GM12891 (cell line): ENCODE measurements around the gene ZNF487.
A peak's percentile ranks its signal among the peaks of the same experiment; 100 is the strongest.

ENCODE experiments used
- DNase-seq: peaks from one replicate; pipeline ENCODE4 v3.0.0; 2011; ENCODE audit warnings: low spot score; ENCODE audit not compliant: insufficient read length
- FAIRE-seq: peaks from 2 replicates; lab custom pipeline; 2011; peaks lifted over from hg19 to GRCh38; lab: Jason Lieb, UNC
- PAX5 ChIP-seq: IDR thresholded peaks from 2 replicates; pipeline ENCODE4 v1.6.1; 2011; ENCODE audit warnings: low read length, moderate library complexity, mild to moderate bottlenecking; ENCODE audit not compliant: insufficient read depth, severe bottlenecking
- POLR2A ChIP-seq: IDR thresholded peaks from 2 replicates; pipeline ENCODE4 v1.6.1; 2011; ENCODE audit warnings: low read depth, low read length, control low read depth
- POLR2AphosphoS5 ChIP-seq: IDR thresholded peaks from 2 replicates; pipeline ENCODE4 v1.6.1; 2011; ENCODE audit warnings: low read depth, low read length, control low read depth
- POU2F2 ChIP-seq: IDR thresholded peaks from 2 replicates; pipeline ENCODE4 v1.6.1; 2011; ENCODE audit warnings: low read depth, mild to moderate bottlenecking, control low read depth, low read length, moderate library complexity
- SPI1 ChIP-seq: IDR thresholded peaks from 2 replicates; pipeline ENCODE4 v1.6.1; 2011; ENCODE audit warnings: low read depth, low read length, control low read depth
- TAF1 ChIP-seq: IDR thresholded peaks from 2 replicates; pipeline ENCODE4 v1.6.1; 2011; ENCODE audit warnings: low read depth, low read length, control low read depth

ZNF487 gene

DNA sequence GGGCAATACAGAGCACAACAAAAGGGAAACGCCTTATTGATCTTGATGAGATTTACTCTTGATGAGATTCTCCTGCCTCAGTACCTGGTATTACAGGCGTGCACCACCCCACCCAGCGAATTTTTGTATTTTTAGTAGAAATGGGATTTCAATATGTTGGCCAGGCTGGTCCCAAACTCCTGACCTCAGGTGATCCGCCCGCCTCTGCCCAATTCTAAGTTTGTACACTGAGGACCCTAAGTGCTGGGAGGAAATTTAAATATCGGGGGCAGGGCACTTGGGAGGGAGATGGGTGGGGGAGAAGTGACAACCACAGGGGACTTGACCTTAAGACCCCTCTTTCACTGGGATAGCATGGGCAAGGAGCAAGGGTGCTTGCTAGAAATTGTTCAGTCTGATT is 42.0 kb upstream of the ZNF487 start:
- DNase-seq (no peak), FAIRE-seq (no peak)
- no peak for TF ChIP-seq POLR2AphosphoS5
- 0 out of 2 replicates have a peak, but pooled peaks have one; percentile 12 for TF ChIP-seq POLR2A

DNA sequence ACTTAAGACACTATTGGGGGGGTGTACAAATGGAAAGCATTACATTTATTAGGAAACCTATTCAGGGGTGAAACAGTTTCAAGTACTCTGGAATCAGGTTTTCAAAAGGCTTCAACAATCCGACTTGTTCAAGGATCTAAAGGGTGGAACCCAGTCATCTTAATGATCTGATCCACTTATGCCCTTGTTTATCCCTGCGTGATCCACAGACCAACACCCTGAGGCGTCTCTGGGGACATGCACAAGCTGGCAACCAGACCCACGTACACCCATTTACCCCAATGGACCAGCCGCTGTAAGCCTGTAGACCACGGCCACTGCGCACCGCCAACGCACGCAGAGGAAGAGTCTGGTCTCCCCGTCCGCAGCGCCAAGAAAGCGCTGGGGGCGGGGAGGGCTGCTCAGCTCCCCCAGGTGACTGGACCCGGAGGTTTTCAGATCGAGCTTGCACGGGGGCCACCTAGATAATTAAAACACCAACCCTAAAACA is 41.3 kb upstream of the ZNF487 start:
- TF ChIP-seq POLR2A (no peak), SPI1 (no peak), POU2F2 (no peak), TAF1 (no peak), PAX5 (no peak), POLR2AphosphoS5 (no peak; the same call in 1 of the 2 replicates)
- FAIRE-seq (no peak), DNase-seq (no peak)

DNA sequence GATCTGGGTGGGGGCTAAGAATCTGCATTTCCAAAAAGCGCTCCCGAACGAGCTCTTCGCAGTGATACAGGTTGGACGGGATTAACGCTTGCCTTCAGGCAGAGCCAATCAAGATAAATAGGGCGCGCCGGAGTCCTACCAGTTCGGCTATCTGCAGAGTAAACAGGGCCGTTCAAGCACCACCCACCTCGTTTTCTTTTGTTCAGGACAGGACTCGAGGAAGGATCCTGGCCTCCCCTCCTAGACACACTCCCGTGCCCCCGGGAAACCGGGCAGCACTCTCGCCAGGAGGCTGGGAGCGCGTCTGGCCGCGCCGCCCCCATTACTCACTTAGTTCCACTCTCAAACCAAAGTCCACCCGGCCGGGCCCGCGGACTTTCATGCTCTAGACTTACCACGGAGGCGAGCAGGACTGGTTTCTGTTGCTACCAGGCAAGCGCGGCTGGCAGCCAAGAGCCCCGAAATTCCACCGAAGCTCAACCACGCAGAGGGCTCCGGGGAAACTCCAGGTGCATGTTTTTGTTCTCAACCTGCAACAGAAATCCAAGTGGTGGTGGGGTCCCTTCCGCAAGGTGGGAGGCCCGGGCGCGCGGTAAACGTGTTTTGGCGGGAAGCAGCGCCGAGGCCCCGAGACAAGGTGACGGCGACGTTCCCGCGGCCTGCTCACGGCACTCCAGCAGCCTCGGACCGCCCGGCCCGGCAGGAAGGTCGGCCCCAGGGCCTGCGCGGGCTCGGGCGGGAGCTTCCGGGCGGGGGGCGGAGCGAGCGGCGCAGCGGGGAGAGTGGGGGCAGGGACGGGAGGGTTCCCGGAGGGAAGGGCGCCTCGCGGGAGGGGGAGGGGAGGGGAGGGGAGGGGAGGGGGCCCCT is 40.6 kb upstream of the ZNF487 start:
- FAIRE-seq (peak; percentile 52), DNase-seq (peak; percentile 86)
- TF ChIP-seq TAF1 (no peak), PAX5 (no peak), POLR2AphosphoS5 (no peak), POLR2A (no peak), POU2F2 (no peak; the same call in 1 of the 2 replicates), SPI1 (no peak)

DNA sequence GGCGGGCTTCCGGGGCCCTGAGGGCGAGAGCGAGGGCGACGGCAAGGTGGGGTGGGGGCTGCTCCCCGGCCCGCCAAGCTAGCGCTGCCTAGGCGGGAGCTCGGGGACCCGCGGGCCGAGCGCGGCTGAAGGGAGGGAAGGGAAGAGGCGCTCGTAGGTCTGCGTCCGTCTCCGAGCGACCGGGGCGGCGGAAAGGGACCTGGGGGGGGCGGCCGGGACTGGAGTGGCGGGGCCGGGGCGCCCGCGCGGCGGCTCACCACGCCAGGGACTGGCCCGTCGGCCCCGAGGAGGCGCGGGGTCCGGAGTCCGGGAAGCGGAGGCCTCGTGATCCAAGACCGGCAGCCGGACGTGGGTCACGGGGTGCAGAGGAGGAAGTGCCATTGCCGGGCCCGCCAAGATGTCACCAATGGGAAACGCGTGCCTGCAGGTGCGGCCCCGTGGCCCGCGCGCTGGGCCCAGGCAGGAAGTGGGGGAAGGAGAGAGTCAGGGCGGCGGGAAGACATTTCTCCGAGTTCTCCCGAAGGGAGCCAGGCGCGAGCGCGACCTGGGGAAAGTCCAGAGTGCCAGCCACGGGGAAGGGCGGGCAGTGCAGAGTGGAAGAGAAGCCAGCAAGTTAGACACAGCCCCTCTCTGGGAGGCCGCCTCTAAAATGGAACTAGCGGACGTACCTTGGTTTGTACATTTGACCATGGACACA is 39.8 kb upstream of the ZNF487 start:
- peak; percentile 84 for DNase-seq

GRCh38 chr10:43398939-43399319 is 38.0 kb upstream of the ZNF487 start:
- no peak for DNase-seq
- no peak for TF ChIP-seq POLR2A
- no peak for TF ChIP-seq SPI1
- TF ChIP-seq POU2F2, result no peak
- no peak for TF ChIP-seq PAX5
- no peak for TF ChIP-seq POLR2AphosphoS5
- TF ChIP-seq TAF1, result no peak
- FAIRE-seq, result no peak

More for the DNA sequence above, 39.8 kb upstream of the ZNF487 start:
- TF ChIP-seq PAX5 (no peak), POU2F2 (peak; percentile 46; the same call in 1 of the 2 replicates), POLR2AphosphoS5 (peak; percentile 94), POLR2A (peak; percentile 80), TAF1 (peak; percentile 72), SPI1 (peak; percentile 83)
- FAIRE-seq, result peak; percentile 88

- FAIRE-seq, result no peak
- TF ChIP-seq POU2F2 (no peak), POLR2AphosphoS5 (0 out of 2 replicates have a peak, but pooled peaks have one; percentile 51), TAF1 (no peak), SPI1 (no peak), POLR2A (0 out of 2 replicates have a peak, but pooled peaks have one; percentile 14), PAX5 (no peak)
- no peak for DNase-seq
These were observed 37.3 kb upstream of the ZNF487 start for GRCh38 chr10:43399320-43400310.

GRCh38 chr10:43401627-43402026 is 35.3 kb upstream of the ZNF487 start:
- DNase-seq, result no peak
- no peak for FAIRE-seq
- TF ChIP-seq POU2F2 (no peak), TAF1 (no peak), SPI1 (no peak)

DNA sequence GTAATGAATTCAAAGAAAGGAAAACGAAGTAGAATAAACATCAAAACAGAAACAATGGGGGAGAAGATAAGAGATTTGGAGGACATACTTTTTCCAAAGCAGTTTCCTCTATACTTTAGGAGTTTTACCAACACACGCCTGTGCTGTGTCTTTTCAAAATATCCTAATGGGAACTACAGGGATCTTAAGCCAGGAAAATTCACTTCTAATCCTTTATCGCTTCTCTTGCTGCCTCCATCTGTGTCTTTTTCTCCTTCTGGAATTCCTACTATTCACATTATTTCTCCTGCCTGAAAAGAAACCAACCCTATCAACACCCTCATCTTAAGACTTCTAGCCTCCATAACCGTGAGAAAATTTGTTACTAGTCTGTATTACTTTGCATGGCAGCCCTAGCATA is 34.7 kb upstream of the ZNF487 start:
- FAIRE-seq, result no peak
- DNase-seq, result no peak
- TF ChIP-seq TAF1 (no peak), POLR2A (no peak), POLR2AphosphoS5 (no peak), PAX5 (no peak), SPI1 (no peak), POU2F2 (no peak)
